AG10803 (cell line): Measurements from ENCODE around the gene RGN.

Source experiments
- DNase-seq: peaks from one replicate; pipeline ENCODE4 v3.0.0; 2010; ENCODE audit warnings: low read depth
- H3K4me3 ChIP-seq: 2 replicates; pipeline ENCODE4 v1.5.1; 2011; ENCODE audit warnings: mild to moderate bottlenecking, low read length, control low read depth
- TF ChIP-seq, protein P1 (sequence below): conservative IDR thresholded peaks from 2 replicates; pipeline ENCODE4 v1.5.1; 2011; ENCODE audit warnings: mild to moderate bottlenecking, low read length, control low read depth, inconsistent platforms

The RGN gene

DNA sequence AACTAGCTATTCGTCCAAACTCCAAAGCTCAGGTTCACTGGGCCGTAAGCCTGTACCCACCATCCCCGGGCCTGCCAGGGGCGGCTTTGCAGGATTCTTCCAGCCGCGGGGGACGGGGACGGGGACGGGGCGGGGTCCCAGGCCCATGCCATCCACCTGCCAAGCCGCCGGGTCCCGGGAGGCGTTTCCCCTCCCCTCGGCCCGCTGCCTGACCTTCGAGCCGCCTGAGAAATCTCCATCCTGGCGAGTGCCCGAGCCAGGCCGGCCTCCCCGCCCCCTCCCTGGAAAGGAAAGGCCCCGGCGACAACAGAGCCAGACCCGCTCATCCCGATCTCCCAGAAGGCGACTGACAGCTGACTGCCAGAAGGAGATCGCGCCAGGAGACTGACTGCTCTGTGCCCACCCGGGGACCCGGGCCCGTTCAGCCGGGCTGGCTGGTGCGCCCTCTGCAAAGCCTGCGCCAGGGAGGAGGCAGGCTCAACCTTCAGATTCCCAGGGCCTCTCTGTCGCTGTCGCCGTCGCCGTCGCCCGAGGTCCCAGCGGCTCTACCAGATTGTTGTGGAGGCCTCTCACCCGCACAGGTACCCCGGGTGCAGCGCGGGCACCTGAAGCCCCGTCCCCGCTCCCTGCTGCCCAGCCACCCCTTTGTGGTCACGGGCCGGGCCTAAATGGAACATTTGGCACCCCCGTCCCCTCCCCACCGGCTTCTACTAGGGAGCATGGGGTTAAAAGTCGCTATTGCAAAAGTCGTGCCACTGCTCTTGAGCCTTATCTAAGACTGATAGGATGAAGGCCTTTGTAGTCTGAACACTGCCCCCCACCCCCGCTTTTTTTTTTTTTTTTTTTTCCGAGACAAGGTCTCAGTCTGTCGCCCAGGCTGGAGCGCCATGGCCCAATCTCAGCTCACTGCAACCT, at the start of gene RGN:
Gene RGN, plus strand, starts transcription at position 315 of the 915 bp plus-strand sequence. CDS start 2,702 bp downstream, outside the sequence.
- TF ChIP-seq, protein P1, sequence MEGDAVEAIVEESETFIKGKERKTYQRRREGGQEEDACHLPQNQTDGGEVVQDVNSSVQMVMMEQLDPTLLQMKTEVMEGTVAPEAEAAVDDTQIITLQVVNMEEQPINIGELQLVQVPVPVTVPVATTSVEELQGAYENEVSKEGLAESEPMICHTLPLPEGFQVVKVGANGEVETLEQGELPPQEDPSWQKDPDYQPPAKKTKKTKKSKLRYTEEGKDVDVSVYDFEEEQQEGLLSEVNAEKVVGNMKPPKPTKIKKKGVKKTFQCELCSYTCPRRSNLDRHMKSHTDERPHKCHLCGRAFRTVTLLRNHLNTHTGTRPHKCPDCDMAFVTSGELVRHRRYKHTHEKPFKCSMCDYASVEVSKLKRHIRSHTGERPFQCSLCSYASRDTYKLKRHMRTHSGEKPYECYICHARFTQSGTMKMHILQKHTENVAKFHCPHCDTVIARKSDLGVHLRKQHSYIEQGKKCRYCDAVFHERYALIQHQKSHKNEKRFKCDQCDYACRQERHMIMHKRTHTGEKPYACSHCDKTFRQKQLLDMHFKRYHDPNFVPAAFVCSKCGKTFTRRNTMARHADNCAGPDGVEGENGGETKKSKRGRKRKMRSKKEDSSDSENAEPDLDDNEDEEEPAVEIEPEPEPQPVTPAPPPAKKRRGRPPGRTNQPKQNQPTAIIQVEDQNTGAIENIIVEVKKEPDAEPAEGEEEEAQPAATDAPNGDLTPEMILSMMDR: no peak
- H3K4me3 ChIP-seq: peak within 1 kb of the TSS; percentile 50
- peak; percentile 13 for DNase-seq

DNA sequence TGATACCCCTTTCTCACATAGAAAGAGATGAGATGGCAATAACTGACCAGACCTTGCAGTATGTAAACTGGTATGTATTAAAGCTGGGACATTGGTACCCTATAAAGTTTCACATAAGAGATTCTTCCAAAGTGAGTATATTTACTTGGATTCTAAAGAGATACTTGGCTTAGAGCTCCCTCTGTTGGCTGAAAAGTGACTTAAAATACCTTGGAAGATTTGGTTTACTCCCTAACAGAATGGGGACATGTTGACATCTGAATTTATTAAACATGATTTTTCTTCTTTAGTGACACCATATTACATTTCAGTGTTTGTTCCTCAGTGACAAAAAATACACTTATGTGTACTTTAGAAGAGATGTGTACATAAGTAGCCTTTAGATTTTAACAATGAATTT, 47.9 kb upstream of the RGN start:
- peak; percentile 57 for DNase-seq
- TF ChIP-seq, protein P1: peak; percentile 60
- H3K4me3 ChIP-seq: no peak overlapping the region

DNA sequence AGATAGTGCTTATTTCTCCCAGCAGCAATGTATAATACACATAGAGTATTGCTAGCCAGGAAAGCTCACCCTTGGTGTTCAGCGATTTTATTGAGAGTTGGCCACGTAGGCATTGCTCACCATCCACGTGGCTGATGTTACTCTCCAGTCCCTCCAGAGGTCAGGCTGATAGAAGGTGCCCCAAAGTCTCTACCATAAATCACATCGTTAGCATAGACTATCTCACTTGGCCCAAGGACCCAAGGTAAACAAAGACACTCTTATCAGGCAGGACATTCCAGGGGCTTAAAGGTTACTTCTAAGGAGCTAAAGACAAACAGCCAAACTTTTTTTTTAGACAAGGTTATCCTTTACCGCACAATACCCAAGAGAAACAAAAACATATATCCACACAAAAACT, 30.3 kb upstream of the RGN start:
- TF ChIP-seq, protein P1: no peak
- no peak for DNase-seq

DNA sequence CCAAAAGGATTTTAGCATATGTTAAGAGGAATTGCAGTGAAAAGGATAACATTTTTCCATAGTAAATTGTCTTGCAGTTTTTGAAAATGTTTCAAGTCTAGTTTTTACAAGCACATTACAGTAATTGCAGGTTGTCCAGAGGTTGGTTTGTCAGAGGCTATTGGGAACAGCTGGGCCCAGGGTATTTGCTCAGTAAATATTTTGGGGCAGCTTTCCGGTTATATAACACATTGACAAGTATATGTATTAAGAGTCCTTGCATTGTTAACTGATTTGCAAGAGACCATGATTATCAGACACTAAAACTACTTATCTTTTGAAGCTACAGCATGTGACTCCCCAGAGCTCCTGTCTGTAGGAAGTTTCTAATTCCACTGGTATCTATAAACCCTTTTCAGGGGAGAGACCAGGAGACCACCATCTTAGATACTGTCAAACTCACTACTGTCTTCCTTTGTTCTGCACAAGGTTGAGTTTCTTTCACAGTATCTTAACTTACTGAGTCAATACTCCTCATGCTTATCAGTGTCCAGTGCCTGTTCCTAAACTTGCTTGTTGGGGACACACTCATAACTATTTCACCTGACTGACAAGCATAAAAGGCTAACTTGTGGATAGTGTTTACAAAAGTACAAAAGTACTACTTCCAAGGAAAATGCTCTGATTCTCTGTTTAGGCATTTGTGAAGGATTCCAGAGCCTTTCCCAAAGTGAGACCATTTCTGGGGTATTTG, 18.9 kb upstream of the RGN start:
- TF ChIP-seq, protein P1: no peak
- no peak for DNase-seq
- H3K4me3 ChIP-seq: no peak overlapping the region

More for the DNA sequence above, 30.3 kb upstream of the RGN start:
- no peak overlapping the region for H3K4me3 ChIP-seq

DNA sequence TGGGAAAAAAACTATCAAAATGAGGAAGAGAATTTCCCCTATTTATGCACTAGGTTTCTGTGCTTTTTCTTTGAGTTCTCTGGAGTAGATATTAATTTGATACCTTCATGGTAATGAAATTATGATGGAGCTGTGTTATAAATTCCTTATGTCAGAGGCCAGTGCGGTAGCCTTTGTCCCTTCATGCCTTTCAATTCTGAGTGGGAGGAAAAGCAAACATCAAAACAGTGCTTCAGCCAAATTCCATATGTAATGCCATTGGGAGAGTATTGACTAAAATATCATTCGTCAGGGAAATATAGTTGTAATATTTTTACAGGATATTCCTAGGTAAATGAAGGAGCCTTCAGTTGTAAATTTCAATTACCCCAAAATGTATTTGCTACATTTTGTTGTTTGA, 17.5 kb upstream of the RGN start:
- TF ChIP-seq, protein P1: no peak
- H3K4me3 ChIP-seq: no peak overlapping the region
- no peak for DNase-seq

DNA sequence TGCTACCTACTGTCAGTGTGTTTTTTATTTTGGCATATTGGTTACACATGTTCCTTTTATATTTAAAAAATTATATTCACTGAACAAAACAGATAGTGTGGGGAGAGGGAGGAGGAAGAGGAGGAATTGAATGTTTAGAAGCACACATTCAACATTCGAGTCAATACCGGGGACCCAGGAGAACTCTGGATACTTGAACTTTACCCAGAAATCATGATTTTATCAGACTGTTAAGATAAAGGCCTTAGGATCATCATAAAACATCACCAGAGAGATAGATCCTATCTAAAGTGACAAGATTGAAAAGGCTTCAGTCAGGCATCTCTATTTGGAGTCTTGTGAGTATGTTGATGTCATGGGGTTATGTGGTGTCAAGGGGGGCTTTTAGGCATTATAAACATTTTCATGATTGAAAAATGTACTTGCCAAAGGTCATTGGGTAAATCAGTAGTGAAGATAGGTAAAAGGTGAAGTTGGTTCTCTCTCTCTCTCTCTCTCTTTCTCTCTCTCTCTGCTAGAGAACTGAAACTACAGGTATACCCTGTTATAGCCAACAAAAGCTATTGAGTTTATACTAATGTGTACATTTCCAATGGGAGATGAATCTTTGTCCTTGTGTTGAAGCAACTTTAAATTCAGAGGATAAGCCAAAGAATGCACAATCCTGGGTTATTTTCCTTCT, 16.9 kb upstream of the RGN start:
- TF ChIP-seq, protein P1: no peak
- H3K4me3 ChIP-seq: no peak overlapping the region
- DNase-seq: no peak
